GM12865 (cell line): ENCODE data around the gene SLC25A26.
"Not testable (repeated sequence)": the region's sequence is repeated elsewhere in the genome, so short reads cannot be mapped to it uniquely, and the experiment has no call there.

Experiments used
- DNase-seq: peaks from one replicate; pipeline ENCODE4 v3.0.0; 2010; ENCODE audit warnings: low read depth
- H3K4me3 ChIP-seq: 2 replicates; pipeline ENCODE4 v1.5.1; 2011; ENCODE audit warnings: mild to moderate bottlenecking, low read depth, low read length, control low read depth
- CTCF ChIP-seq: IDR thresholded peaks from 2 replicates; pipeline ENCODE4 v1.5.1; 2011; ENCODE audit warnings: low read length, control low read depth, low read depth, inconsistent platforms; ENCODE audit not compliant: insufficient read depth; ENCODE audit errors: missing control alignments

The SLC25A26 gene

DNA sequence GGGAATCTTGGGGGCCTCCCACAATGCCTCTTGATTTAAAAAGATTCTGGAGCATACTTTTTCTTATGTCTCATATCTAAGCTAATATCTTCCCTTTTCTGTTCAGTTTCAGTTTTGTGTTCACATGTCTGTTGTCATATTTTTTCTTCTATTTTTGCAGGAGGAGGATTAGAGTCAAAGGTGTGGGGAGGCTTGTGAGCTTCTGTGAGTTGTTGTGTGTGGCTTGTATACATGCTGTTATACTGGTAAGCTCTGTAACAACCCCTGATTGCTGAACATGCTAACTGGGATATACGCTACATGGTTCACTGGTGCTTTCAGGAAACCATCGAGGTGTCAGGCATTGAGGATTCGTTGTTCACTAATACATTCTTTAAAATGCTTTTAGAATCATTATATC, 83.5 kb downstream of the SLC25A26 start:
- no peak for TF ChIP-seq CTCF
- no peak overlapping the region for H3K4me3 ChIP-seq
- DNase-seq, result no peak

DNA sequence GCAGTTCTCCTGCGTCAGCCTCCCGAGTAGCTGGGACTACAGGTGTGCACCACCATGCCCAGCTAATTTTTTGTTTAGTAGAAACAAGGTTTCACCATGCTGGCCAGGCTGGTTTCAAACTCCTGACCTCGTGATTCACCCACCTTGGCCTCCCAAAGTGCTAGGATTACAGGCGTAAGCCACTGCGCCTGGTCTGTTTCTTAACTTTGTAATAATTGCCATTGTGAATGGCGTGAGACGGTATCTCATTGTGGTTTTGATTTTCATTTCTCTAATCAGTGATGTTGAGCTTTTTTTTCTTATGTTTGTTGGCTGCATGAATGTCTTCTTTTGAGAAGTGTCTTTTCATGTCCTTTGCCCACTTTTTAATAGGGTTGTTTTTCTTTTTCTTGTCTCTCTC, 85.3 kb downstream of the SLC25A26 start:
- not testable (repeated sequence) for H3K4me3 ChIP-seq, DNase-seq

DNA sequence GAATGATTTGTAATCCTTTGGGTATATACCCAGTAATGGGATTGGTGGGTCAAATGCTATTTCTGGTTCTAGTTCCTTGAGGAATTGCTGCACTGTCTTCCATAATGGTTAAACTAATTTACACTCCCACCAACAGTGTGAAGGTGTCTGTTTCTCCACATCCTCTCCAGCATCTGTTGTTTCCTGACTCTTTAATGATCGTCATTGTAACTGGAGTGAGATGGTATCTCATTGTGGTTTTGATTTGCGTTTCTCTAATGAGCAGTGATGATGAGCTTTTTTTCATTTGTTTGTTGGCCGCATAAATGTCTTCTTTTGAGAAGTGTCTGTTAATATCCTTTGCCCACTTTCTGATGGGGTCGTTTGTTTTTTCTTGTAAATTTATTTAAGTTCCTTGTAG, 86.2 kb downstream of the SLC25A26 start:
- not testable (repeated sequence) for DNase-seq

DNA sequence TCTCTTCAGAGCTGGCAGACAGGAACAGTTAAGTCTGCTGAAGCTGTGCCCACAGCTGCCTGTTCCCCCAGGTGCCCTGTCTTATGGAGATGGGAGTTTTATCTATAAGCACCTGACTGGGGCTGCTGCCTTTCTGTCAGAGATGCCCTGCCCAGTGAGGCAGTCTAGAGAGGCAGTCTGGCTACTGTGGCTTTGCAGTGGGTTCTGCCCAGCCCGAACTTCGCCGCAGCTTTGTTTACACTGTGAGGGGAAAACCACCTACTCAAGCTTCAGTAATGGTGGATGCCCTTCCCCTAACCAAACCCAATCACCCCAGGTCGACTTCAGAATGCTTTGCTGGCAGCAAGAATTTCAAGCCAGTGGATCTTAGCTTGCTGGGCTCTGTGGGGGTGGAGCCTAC, 91.2 kb downstream of the SLC25A26 start:
- no peak overlapping the region for H3K4me3 ChIP-seq
- no peak for DNase-seq
- TF ChIP-seq CTCF, result no peak

More for the DNA sequence above, 86.2 kb downstream of the SLC25A26 start:
- not testable (repeated sequence) for H3K4me3 ChIP-seq

GRCh38 chr3:66314455-66314854, 93.7 kb downstream of the SLC25A26 start:
- no peak overlapping the region for H3K4me3 ChIP-seq
- TF ChIP-seq CTCF, result no peak
- no peak for DNase-seq

DNA sequence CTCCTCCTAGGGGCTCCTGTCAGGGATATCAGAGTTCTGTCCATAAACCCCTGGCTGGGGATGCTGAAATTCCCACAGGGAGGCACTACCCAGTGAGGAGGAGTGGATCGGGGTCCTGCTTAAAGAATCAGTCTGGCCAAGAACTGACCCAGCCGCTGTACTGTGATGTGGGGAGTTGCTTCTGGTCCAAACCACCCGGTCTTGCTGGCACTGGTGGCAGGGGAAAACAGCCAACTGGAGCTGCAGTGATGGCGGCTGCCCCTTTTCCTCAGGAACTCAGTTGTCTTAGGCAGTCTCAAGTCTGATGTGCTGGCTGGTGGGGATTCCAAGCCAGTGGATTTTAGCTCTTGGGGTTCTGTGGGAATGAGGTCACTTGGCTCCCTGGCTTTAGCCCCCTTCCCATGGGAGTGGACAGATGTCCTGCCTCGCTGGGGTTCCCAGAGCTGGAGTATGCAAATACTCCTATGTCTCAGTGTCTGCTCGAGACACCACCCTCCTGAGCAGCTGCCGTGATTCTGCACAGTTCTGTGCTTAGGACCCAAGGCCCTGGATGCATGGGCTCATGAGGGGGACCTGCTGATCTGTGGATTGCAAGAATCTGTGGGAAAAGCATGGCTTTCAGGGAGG, 97.1 kb downstream of the SLC25A26 start:
- no peak for DNase-seq
- no peak for TF ChIP-seq CTCF
- no peak overlapping the region for H3K4me3 ChIP-seq

DNA sequence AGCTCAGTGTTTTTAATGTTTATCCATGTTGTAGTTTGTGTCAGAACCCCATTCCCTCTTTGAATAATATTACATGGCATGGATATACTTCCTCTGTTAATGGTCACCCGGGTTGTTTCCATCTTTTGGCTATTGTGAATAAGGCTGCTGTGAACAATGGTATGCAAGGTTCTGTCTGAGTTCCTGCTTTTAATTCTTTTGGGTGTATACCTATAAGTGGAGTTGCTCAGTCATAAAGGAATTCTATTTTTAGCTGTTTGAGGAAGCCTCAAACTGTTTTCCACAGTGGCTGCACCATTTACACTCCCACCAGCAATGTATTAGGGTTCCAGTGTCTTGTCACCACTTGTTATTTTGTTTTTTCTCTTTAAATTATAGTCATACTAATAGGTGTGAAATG, 99.6 kb downstream of the SLC25A26 start:
- no peak for TF ChIP-seq CTCF
- no peak for DNase-seq
- H3K4me3 ChIP-seq, result no peak overlapping the region

- DNase-seq, result no peak
- no peak for TF ChIP-seq CTCF
- H3K4me3 ChIP-seq, result no peak overlapping the region
These were observed 101.6 kb downstream of the SLC25A26 start for GRCh38 chr3:66322436-66322835.
